ENCODE results near the gene USP9X.
"Not testable (repeated sequence)": the region's sequence is repeated elsewhere in the genome, so short reads cannot be mapped to it uniquely, and the experiment has no call there.

Gene USP9X

GRCh38 chrX:41133551-41133950, 48.3 kb downstream of the USP9X start:
- DNase-seq = no peak

- DNase-seq = peak; percentile 2
Measured at GRCh38 chrX:41137589-41137988, 52.3 kb downstream of the USP9X start.

GRCh38 chrX:41142130-41142910, 57.1 kb downstream of the USP9X start:
- no peak for DNase-seq

- DNase-seq = no peak
Measured at GRCh38 chrX:41144873-41145272, 59.6 kb downstream of the USP9X start.

- peak; percentile 75 for DNase-seq
Measured at GRCh38 chrX:41145920-41146608, 60.8 kb downstream of the USP9X start.

GRCh38 chrX:41148553-41148952, 63.3 kb downstream of the USP9X start:
- DNase-seq = peak; percentile 64

GRCh38 chrX:41150043-41150442, 64.8 kb downstream of the USP9X start:
- DNase-seq = no peak

GRCh38 chrX:41151726-41152125, 66.5 kb downstream of the USP9X start:
- not testable (repeated sequence) for DNase-seq

GRCh38 chrX:41152221-41152620, 67.0 kb downstream of the USP9X start:
- DNase-seq = no peak

- DNase-seq = no peak
Measured at GRCh38 chrX:41153448-41153847, 68.2 kb downstream of the USP9X start.

- DNase-seq = no peak
Measured at GRCh38 chrX:41153957-41154356, 68.7 kb downstream of the USP9X start.

- no peak for DNase-seq
Measured at GRCh38 chrX:41164449-41164848, 79.2 kb downstream of the USP9X start.

GRCh38 chrX:41167888-41168287, 82.6 kb downstream of the USP9X start:
- DNase-seq = no peak

- DNase-seq = no peak
Measured at GRCh38 chrX:41176263-41176662, 91.0 kb downstream of the USP9X start.

- DNase-seq = no peak
Measured at GRCh38 chrX:41177297-41177696, 92.1 kb downstream of the USP9X start.

GRCh38 chrX:41178201-41178600, 93.0 kb downstream of the USP9X start:
- DNase-seq = no peak

- peak; percentile 47 for DNase-seq
Measured at GRCh38 chrX:41180194-41180908, 95.1 kb downstream of the USP9X start.

GRCh38 chrX:41184312-41184711, 99.1 kb downstream of the USP9X start:
- no peak for DNase-seq

- DNase-seq = not testable (repeated sequence)
Measured at GRCh38 chrX:41186946-41187345, 101.7 kb downstream of the USP9X start.

- DNase-seq = no peak
Measured at GRCh38 chrX:41189156-41189555, 103.9 kb downstream of the USP9X start.

GRCh38 chrX:41192880-41193279, 107.6 kb downstream of the USP9X start:
- DNase-seq = no peak

GRCh38 chrX:41198410-41198809, 113.2 kb downstream of the USP9X start:
- DNase-seq = no peak

- no peak for DNase-seq
Measured at GRCh38 chrX:41200785-41201184, 115.5 kb downstream of the USP9X start.

- no peak for DNase-seq
Measured at GRCh38 chrX:41209853-41210252, 124.6 kb downstream of the USP9X start.

Data from EL (cell line).